ENCODE results near the gene DZANK1. TPM values are rescaled to one million over a fixed set of nuclear protein-coding genes. Genes with fewer than 3 reads are reported as not detected.

DZANK1 gene
- total and polyA plus RNA-seq, 2 experiments from 2014 or later: 7.9 to 8.3 TPM

DNA sequence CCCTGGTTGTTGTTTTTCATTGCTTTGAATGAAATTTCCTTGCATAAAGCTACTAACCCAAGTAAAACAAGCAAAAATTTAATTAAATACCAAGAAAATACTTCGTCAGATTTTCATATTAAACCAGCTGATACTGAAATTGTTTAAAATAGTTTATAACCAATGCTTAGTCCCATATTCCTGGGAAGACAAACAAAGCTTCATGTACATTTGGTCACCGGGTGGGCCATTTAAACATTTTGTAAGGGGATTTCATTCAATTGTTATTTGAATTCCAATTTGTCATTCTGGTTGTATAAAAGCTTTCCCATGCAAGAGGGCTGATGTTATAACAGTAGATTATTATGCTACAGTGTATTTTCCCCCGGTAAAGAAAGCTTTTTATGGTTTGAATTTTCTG lies 30.8 kb upstream of the DZANK1 start (continued):
- TF ChIP-seq ZNF462 (CRISPR knock-in tag; IDR thresholded peaks at IDR 0.05) (no peak), NANOG (IDR thresholded peaks at IDR 0.05; ENCODE audit: borderline replicate concordance) (no peak), CREB1 (CRISPR knock-in tag; IDR thresholded peaks at IDR 0.05; ENCODE audit: low read depth) (no peak), REST (IDR thresholded peaks at IDR 0.05; ENCODE audit: unreplicated experiment) (no peak), STAT1 (IDR thresholded peaks at IDR 0.05; ENCODE audit: unreplicated experiment) (no peak), CTCF (conservative IDR thresholded peaks at IDR 0.05; ENCODE audit: low read depth in 2 of 2) (no peak), JUNB (IDR thresholded peaks at IDR 0.05; ENCODE audit: unreplicated experiment) (no peak), ZNF114 (CRISPR knock-in tag; IDR thresholded peaks at IDR 0.05) (no peak)
